ENCODE data around the gene DYTN.

DYTN gene

DNA sequence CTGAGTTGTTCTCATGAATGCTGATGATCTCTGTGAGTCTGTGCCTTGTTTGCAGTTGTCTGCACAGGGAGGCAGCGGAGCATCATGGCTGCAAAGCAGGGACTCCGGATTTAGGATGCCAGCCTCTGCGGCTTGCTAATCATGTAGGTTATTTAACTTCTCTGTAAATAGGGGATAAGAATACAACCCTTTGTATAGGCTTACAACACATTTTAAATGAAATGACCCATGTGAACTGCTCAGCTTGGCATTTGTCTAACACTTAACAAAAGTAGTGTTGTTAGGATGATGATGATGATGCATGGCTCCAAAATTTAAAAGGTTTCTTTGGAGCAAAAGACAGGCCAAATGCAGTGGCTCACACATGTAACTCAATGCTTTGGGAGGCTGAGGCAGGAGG is 19.4 kb downstream of the DYTN start:
- POLR2A ChIA-PET: interaction anchor here (0.6 to 1.8 kb wide), 3 partner anchors 9 to 1255 kb away, joined by 3 to 5 read pairs (median 3); no protein-coding TSS in a partner anchor
- DNase-seq: no peak
- peaks cover 1 to 24% (median 9%) of the 10 kb centered on the region in 4 experiments for H3K36me3 ChIP-seq (ENCODE audit: control insufficient read depth in 4 of 4, insufficient read depth in 4 of 4, low read length in 3 of 4)
- H3K4me3 ChIP-seq (ENCODE audit: control insufficient read depth in 1 of 7, extremely low read depth in 1 of 7, insufficient read depth in 4 of 7, low read depth in 2 of 7, low read length in 6 of 7): peak overlapping the region in 4 of 7 experiments; percentile 73 to 96 (median 90)
- H3K9me3 ChIP-seq (ENCODE audit: control extremely low read depth in 1 of 5, control insufficient read depth in 4 of 5, insufficient read depth in 2 of 5, low read depth in 1 of 5, low read length in 4 of 5): no peaks in the 10 kb centered on the region
- H3K4me1 ChIP-seq (ENCODE audit: control extremely low read depth in 1 of 4, control insufficient read depth in 4 of 4, insufficient read depth in 4 of 4, low read length in 3 of 4): peaks cover 3 to 51% (median 27%) of the 10 kb centered on the region in 4 experiments
- peak overlapping the region in 1 of 2 experiments; percentile 89 for H3K27ac ChIP-seq (ENCODE audit: insufficient read depth in 1 of 2, low read depth in 1 of 2, low read length in 2 of 2, poor library complexity in 1 of 2, severe bottlenecking in 2 of 2)
- CTCF ChIA-PET: interaction anchor here (0.9 to 7.7 kb wide), 9 partner anchors 9 to 101 kb away, joined by 3 to 159 read pairs (median 5); partner anchors contain the start of genes FASTKD2 and MDH1B
- WGBS (ENCODE audit: insufficient coverage): no CpG with 5 or more reads among the region's 3 CpGs
- H3K27me3 ChIP-seq (replicated peaks in 2 of 5; ENCODE audit: control insufficient read depth in 4 of 5, insufficient read depth in 5 of 5, low read length in 4 of 5): no peaks in the 10 kb centered on the region

DNA sequence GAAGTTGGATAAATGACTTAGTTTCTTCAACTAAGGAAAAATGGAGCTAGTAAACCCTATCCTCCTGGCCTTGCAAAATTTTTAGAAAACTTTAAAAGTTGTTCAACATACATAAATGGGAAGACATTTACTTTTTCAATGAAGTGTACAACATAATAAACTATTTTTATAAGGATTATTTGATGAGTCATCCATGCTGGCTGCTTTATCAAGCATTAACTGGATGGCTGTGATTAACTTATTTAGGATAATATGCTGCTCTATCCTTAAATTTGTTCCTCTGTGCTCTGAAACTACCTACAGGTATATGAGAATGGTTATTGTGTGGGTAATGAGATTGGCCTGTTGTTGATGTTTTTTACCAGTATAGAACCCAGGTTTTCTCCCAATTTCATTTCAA is 21.3 kb downstream of the DYTN start:
- Histone ChIP-seq H3K27ac (ENCODE audit: insufficient read depth in 1 of 2, low read depth in 1 of 2, low read length in 2 of 2, poor library complexity in 1 of 2, severe bottlenecking in 2 of 2) (peak overlapping the region in 1 of 2 experiments; percentile 51), H3K27me3 (replicated peaks in 2 of 5; ENCODE audit: control insufficient read depth in 4 of 5, insufficient read depth in 5 of 5, low read length in 4 of 5) (no peaks in the 10 kb centered on the region), H3K9me3 (ENCODE audit: control extremely low read depth in 1 of 5, control insufficient read depth in 4 of 5, insufficient read depth in 2 of 5, low read depth in 1 of 5, low read length in 4 of 5) (no peaks in the 10 kb centered on the region), H3K4me1 (ENCODE audit: control extremely low read depth in 1 of 4, control insufficient read depth in 4 of 4, insufficient read depth in 4 of 4, low read length in 3 of 4) (peaks cover 3 to 51% (median 27%) of the 10 kb centered on the region in 4 experiments), H3K36me3 (ENCODE audit: control insufficient read depth in 4 of 4, insufficient read depth in 4 of 4, low read length in 3 of 4) (peaks cover 2 to 40% (median 21%) of the 10 kb centered on the region in 4 experiments), H3K4me3 (ENCODE audit: control insufficient read depth in 1 of 7, extremely low read depth in 1 of 7, insufficient read depth in 4 of 7, low read depth in 2 of 7, low read length in 6 of 7) (peak overlapping the region in 1 of 7 experiments; percentile 17)
- ChIA-PET POLR2A (interaction anchor here (0.6 kb wide), 1 partner anchor 801 kb away, joined by 3 read pairs; no protein-coding TSS in a partner anchor), CTCF (interaction anchor here (0.6 to 7.7 kb wide), 7 partner anchors 16 to 776 kb away, joined by 3 to 159 read pairs (median 3); partner anchors contain the start of genes FASTKD2 and MDH1B)
- no peak for DNase-seq

DNA sequence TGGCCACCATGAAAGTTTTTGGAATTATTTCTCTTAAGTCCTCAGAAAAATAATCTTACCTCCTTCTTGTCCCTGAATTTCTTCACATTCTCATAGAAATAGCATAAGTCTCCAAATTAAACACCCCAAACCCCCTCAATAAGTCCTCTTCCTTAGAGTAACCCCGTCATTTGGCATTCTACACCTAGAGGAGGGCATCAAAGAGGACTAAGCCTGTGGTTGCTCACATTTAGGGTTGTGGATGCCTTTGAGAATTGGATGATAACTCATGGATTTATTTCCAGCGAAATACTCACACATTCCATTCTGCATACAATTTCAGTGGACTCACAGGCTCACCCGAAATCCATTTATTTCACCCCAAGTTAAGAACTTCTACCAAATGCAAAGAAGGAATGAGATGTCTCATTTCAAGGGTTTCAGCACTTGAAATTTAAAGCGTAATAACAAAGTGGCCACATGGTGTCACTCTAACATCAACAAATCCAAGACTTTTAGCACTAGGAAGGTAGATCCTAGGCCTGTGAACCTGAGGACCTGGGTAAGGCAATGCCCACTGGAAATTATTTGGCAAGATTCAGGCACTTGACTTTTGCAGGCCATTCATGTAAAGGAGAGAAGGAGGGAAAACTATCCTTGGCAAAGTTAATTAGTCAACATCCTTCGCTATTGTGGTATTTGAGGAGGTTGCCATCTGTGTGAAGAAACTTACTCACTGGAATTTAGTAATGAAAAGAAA is 24.6 kb downstream of the DYTN start:
- no peak overlapping the region for H3K4me3 ChIP-seq (ENCODE audit: control insufficient read depth in 1 of 7, extremely low read depth in 1 of 7, insufficient read depth in 4 of 7, low read depth in 2 of 7, low read length in 6 of 7)
- CTCF ChIA-PET: interaction anchor here (1.3 to 7.7 kb wide), 5 partner anchors 11 to 108 kb away, joined by 4 to 159 read pairs (median 9); no protein-coding TSS in a partner anchor
- no peaks in the 10 kb centered on the region for H3K9me3 ChIP-seq (ENCODE audit: control extremely low read depth in 1 of 5, control insufficient read depth in 4 of 5, insufficient read depth in 2 of 5, low read depth in 1 of 5, low read length in 4 of 5)
- no peaks in the 10 kb centered on the region for H3K27me3 ChIP-seq (replicated peaks in 2 of 5; ENCODE audit: control insufficient read depth in 4 of 5, insufficient read depth in 5 of 5, low read length in 4 of 5)
- POLR2A ChIA-PET: no interaction called here
- H3K27ac ChIP-seq (ENCODE audit: insufficient read depth in 1 of 2, low read depth in 1 of 2, low read length in 2 of 2, poor library complexity in 1 of 2, severe bottlenecking in 2 of 2): no peak overlapping the region
- peaks cover 0 to 29% (median 11%) of the 10 kb centered on the region in 4 experiments for H3K4me1 ChIP-seq (ENCODE audit: control extremely low read depth in 1 of 4, control insufficient read depth in 4 of 4, insufficient read depth in 4 of 4, low read length in 3 of 4)
- 61% methylated on average over 3 of the region's 5 CpGs for WGBS (ENCODE audit: insufficient coverage)
- peak; percentile 81 to 89 (median 82) for DNase-seq
- H3K36me3 ChIP-seq (ENCODE audit: control insufficient read depth in 4 of 4, insufficient read depth in 4 of 4, low read length in 3 of 4): peaks cover 10 to 67% (median 35%) of the 10 kb centered on the region in 4 experiments

DNA sequence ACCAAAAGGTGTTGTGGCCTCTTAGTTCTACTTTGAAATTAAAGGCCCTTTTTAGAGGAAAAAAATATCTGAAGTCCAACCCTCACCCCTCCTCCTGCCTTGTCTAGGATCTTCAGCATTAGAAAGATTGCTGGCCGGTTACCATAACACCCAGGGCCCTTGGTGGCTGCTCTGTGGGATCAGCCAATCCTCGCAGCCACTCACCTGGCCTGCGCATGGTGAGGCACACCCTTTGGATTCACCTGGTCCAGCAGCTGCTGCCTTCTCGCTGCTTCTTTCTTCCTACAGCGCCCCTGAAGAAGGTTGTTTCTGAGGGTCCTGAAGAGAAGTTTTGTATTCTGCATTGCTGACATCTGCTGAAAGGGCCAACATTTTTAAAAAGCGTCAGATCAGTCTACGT is 25.2 kb downstream of the DYTN start:
- Histone ChIP-seq H3K36me3 (ENCODE audit: control insufficient read depth in 4 of 4, insufficient read depth in 4 of 4, low read length in 3 of 4) (peaks cover 10 to 73% (median 33%) of the 10 kb centered on the region in 4 experiments), H3K4me3 (ENCODE audit: control insufficient read depth in 1 of 7, extremely low read depth in 1 of 7, insufficient read depth in 4 of 7, low read depth in 2 of 7, low read length in 6 of 7) (no peak overlapping the region), H3K4me1 (ENCODE audit: control extremely low read depth in 1 of 4, control insufficient read depth in 4 of 4, insufficient read depth in 4 of 4, low read length in 3 of 4) (peaks cover 0 to 23% (median 6%) of the 10 kb centered on the region in 4 experiments), H3K27ac (ENCODE audit: insufficient read depth in 1 of 2, low read depth in 1 of 2, low read length in 2 of 2, poor library complexity in 1 of 2, severe bottlenecking in 2 of 2) (no peak overlapping the region), H3K9me3 (ENCODE audit: control extremely low read depth in 1 of 5, control insufficient read depth in 4 of 5, insufficient read depth in 2 of 5, low read depth in 1 of 5, low read length in 4 of 5) (no peaks in the 10 kb centered on the region), H3K27me3 (replicated peaks in 2 of 5; ENCODE audit: control insufficient read depth in 4 of 5, insufficient read depth in 5 of 5, low read length in 4 of 5) (no peaks in the 10 kb centered on the region)
- 96% methylated on average over 7 of the region's 7 CpGs for WGBS (ENCODE audit: insufficient coverage)
- no peak for DNase-seq
- CTCF ChIA-PET: no interaction called here
- POLR2A ChIA-PET: no interaction called here

DNA sequence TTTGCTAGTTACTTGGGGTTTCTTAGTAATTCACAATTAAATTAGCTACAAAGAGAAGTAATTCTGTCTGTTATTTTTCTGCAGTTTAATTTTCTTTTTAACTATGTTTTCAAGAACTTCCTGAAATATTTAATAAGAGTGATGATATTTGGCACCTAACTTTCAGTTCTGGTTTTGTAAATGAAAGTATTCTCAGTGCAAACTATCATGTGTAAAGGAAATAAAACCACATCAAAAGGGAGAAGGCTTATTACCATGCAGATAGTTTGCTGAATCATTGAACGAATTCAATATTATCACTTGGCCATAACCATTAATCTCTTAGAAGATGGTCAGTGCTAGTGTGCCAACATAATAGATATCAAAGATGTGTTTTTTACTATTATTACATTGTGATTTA is 29.2 kb downstream of the DYTN start:
- H3K27me3 ChIP-seq (replicated peaks in 2 of 5; ENCODE audit: control insufficient read depth in 4 of 5, insufficient read depth in 5 of 5, low read length in 4 of 5): no peaks in the 10 kb centered on the region
- DNase-seq: peak in 2 of 3 donors; percentile 53 to 62
- H3K27ac ChIP-seq (ENCODE audit: insufficient read depth in 1 of 2, low read depth in 1 of 2, low read length in 2 of 2, poor library complexity in 1 of 2, severe bottlenecking in 2 of 2): no peak overlapping the region
- CTCF ChIA-PET: interaction anchor here (0.7 to 1.7 kb wide), 6 partner anchors 10 to 112 kb away, joined by 3 to 4 read pairs (median 4); no protein-coding TSS in a partner anchor
- H3K9me3 ChIP-seq (ENCODE audit: control extremely low read depth in 1 of 5, control insufficient read depth in 4 of 5, insufficient read depth in 2 of 5, low read depth in 1 of 5, low read length in 4 of 5): peaks cover 0 to 1% (median 0%) of the 10 kb centered on the region in 5 experiments
- H3K4me1 ChIP-seq (ENCODE audit: control extremely low read depth in 1 of 4, control insufficient read depth in 4 of 4, insufficient read depth in 4 of 4, low read length in 3 of 4): no peaks in the 10 kb centered on the region
- WGBS (ENCODE audit: insufficient coverage): no CpG with 5 or more reads among the region's 1 CpG
- POLR2A ChIA-PET: no interaction called here
- H3K36me3 ChIP-seq (ENCODE audit: control insufficient read depth in 4 of 4, insufficient read depth in 4 of 4, low read length in 3 of 4): peaks cover 16 to 79% (median 38%) of the 10 kb centered on the region in 4 experiments
- no peak overlapping the region for H3K4me3 ChIP-seq (ENCODE audit: control insufficient read depth in 1 of 7, extremely low read depth in 1 of 7, insufficient read depth in 4 of 7, low read depth in 2 of 7, low read length in 6 of 7)

DNA sequence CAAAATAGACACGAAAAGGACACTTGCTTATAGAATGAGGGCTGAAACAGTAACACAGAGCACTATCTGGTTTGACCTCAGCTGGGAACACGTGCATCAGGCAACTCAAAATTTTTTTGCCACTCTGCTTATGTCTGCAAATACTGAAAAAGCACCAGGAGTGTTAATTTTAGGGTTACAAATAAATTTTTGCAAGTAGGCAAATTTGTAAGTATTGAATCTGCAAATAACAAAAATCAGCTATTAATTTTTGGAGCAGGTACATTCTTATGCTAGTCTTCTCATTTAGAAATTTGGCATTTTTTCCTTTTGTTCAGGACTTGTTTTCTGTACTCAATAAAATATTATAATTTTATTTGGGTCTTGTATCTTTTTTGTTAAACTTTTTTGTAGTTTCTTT is 29.7 kb downstream of the DYTN start:
- no peak for DNase-seq
- no peak overlapping the region for H3K27ac ChIP-seq (ENCODE audit: insufficient read depth in 1 of 2, low read depth in 1 of 2, low read length in 2 of 2, poor library complexity in 1 of 2, severe bottlenecking in 2 of 2)
- POLR2A ChIA-PET: no interaction called here
- CTCF ChIA-PET: interaction anchor here (0.7 to 1.7 kb wide), 3 partner anchors 13 to 103 kb away, joined by 3 to 4 read pairs (median 3); no protein-coding TSS in a partner anchor
- peaks cover 0 to 1% (median 0%) of the 10 kb centered on the region in 5 experiments for H3K9me3 ChIP-seq (ENCODE audit: control extremely low read depth in 1 of 5, control insufficient read depth in 4 of 5, insufficient read depth in 2 of 5, low read depth in 1 of 5, low read length in 4 of 5)
- WGBS (ENCODE audit: insufficient coverage): 100% methylated on average over 2 of the region's 2 CpGs
- H3K27me3 ChIP-seq (replicated peaks in 2 of 5; ENCODE audit: control insufficient read depth in 4 of 5, insufficient read depth in 5 of 5, low read length in 4 of 5): no peaks in the 10 kb centered on the region
- H3K4me1 ChIP-seq (ENCODE audit: control extremely low read depth in 1 of 4, control insufficient read depth in 4 of 4, insufficient read depth in 4 of 4, low read length in 3 of 4): no peaks in the 10 kb centered on the region
- H3K4me3 ChIP-seq (ENCODE audit: control insufficient read depth in 1 of 7, extremely low read depth in 1 of 7, insufficient read depth in 4 of 7, low read depth in 2 of 7, low read length in 6 of 7): no peak overlapping the region
- peaks cover 16 to 82% (median 37%) of the 10 kb centered on the region in 4 experiments for H3K36me3 ChIP-seq (ENCODE audit: control insufficient read depth in 4 of 4, insufficient read depth in 4 of 4, low read length in 3 of 4)

DNA sequence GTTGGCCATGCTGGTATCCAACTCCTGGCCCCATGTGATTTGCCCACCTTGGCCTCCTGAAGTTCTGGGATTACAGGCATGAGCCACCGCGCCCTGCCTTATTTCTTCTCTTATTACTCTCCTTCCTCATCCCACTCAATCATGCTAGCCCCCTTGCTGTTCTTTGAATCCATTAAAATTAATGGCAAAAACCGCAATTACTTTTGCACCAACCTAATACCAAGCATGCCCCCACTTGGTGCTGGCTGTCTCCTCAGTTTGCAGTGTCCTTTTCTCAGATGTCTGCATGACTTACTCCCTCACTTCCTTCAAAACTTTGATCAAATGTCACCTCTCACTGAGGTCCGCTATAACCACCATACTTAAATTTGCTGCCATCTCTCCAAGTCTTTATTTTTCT is 34.6 kb downstream of the DYTN start:
- H3K27ac ChIP-seq (ENCODE audit: insufficient read depth in 1 of 2, low read depth in 1 of 2, low read length in 2 of 2, poor library complexity in 1 of 2, severe bottlenecking in 2 of 2): no peak overlapping the region
- POLR2A ChIA-PET: no interaction called here
- CTCF ChIA-PET: no interaction called here
- no peak overlapping the region for H3K4me3 ChIP-seq (ENCODE audit: control insufficient read depth in 1 of 7, extremely low read depth in 1 of 7, insufficient read depth in 4 of 7, low read depth in 2 of 7, low read length in 6 of 7)
- H3K36me3 ChIP-seq (ENCODE audit: control insufficient read depth in 4 of 4, insufficient read depth in 4 of 4, low read length in 3 of 4): peaks cover 9 to 42% (median 14%) of the 10 kb centered on the region in 4 experiments
- WGBS (ENCODE audit: insufficient coverage): 100% methylated on average over 1 of the region's 4 CpGs
- no peak for DNase-seq
- no peaks in the 10 kb centered on the region for H3K4me1 ChIP-seq (ENCODE audit: control extremely low read depth in 1 of 4, control insufficient read depth in 4 of 4, insufficient read depth in 4 of 4, low read length in 3 of 4)
- peaks cover 0 to 1% (median 0%) of the 10 kb centered on the region in 5 experiments for H3K9me3 ChIP-seq (ENCODE audit: control extremely low read depth in 1 of 5, control insufficient read depth in 4 of 5, insufficient read depth in 2 of 5, low read depth in 1 of 5, low read length in 4 of 5)
- no peaks in the 10 kb centered on the region for H3K27me3 ChIP-seq (replicated peaks in 2 of 5; ENCODE audit: control insufficient read depth in 4 of 5, insufficient read depth in 5 of 5, low read length in 4 of 5)
